Cardiac fibroblast (primary cell): Measurements from ENCODE around the gene GMNN.

Source experiments
- DNase-seq, 2 donors: peaks; one replicate each; pipeline versions ENCODE4 v3.0.0 to v3.0.0-alpha.2; 2010; ENCODE audit warnings: low read depth in 2 of 2
- H3K4me3 ChIP-seq, 2 donors: replicated peaks in 1 of 2; 1 replicate in 1 of 2; 2 replicates in 1 of 2; pipeline ENCODE4 v1.5.1; 2011; ENCODE audit warnings: low read depth in 2 of 2, low read length in 2 of 2, mild to moderate bottlenecking in 2 of 2, moderate library complexity in 1 of 2
- CTCF ChIP-seq: IDR thresholded peaks from one replicate; pipeline ENCODE4 v1.5.1; 2011; ENCODE audit warnings: low read depth, mild to moderate bottlenecking, low read length, inconsistent platforms

Gene GMNN

GRCh38 chr6:24824142-24824938 lies 49.6 kb downstream of the GMNN start:
- TF ChIP-seq CTCF = no peak
- H3K4me3 ChIP-seq = no peak overlapping the region
- DNase-seq = peak in 1 of 2 donors; percentile 66

GRCh38 chr6:24825130-24825630 lies 50.4 kb downstream of the GMNN start:
- no peak for TF ChIP-seq CTCF
- DNase-seq = no peak
- H3K4me3 ChIP-seq = no peak overlapping the region

- DNase-seq = no peak
- no peak overlapping the region for H3K4me3 ChIP-seq
- no peak for TF ChIP-seq CTCF
These were observed 52.4 kb downstream of the GMNN start for GRCh38 chr6:24827162-24827561.

- no peak overlapping the region for H3K4me3 ChIP-seq
- no peak for DNase-seq
- TF ChIP-seq CTCF = no peak
These were observed 53.2 kb downstream of the GMNN start for GRCh38 chr6:24827970-24828369.

GRCh38 chr6:24829657-24830056 lies 54.9 kb downstream of the GMNN start:
- no peak overlapping the region for H3K4me3 ChIP-seq
- TF ChIP-seq CTCF = no peak
- no peak for DNase-seq

- no peak for TF ChIP-seq CTCF
These were observed 57.3 kb downstream of the GMNN start for GRCh38 chr6:24831771-24832716.

More at GRCh38 chr6:24831771-24832716, 57.3 kb downstream of the GMNN start:
- no peak overlapping the region for H3K4me3 ChIP-seq
- peak in 1 of 2 donors; percentile 60 for DNase-seq
